Loucy (cell line): Measurements from ENCODE around the gene WWOX.

Experiments
- CTCF ChIP-seq: fragments of 200-600 bp; sonication (generic); conservative IDR thresholded peaks from 2 replicates; pipeline ENCODE4 v1.5.1; 2014; ENCODE audit warnings: mild to moderate bottlenecking, antibody characterized with exemption, low read length
- EZH2phosphoT487 ChIP-seq: fragments of 200-600 bp; IDR thresholded peaks from 2 replicates; pipeline ENCODE4 v1.6.1; 2018; ENCODE audit warnings: antibody characterized with exemption, mild to moderate bottlenecking, moderate library complexity, borderline replicate concordance

- TF ChIP-seq CTCF (no peak), EZH2phosphoT487 (no peak)
These were observed 1065.0 kb downstream of the WWOX start for GRCh38 chr16:79164388-79164995.
